Measurements from ENCODE around the gene NKAPL.
A peak's percentile ranks its signal among the peaks of the same experiment; 100 is the strongest.

The NKAPL gene

DNA sequence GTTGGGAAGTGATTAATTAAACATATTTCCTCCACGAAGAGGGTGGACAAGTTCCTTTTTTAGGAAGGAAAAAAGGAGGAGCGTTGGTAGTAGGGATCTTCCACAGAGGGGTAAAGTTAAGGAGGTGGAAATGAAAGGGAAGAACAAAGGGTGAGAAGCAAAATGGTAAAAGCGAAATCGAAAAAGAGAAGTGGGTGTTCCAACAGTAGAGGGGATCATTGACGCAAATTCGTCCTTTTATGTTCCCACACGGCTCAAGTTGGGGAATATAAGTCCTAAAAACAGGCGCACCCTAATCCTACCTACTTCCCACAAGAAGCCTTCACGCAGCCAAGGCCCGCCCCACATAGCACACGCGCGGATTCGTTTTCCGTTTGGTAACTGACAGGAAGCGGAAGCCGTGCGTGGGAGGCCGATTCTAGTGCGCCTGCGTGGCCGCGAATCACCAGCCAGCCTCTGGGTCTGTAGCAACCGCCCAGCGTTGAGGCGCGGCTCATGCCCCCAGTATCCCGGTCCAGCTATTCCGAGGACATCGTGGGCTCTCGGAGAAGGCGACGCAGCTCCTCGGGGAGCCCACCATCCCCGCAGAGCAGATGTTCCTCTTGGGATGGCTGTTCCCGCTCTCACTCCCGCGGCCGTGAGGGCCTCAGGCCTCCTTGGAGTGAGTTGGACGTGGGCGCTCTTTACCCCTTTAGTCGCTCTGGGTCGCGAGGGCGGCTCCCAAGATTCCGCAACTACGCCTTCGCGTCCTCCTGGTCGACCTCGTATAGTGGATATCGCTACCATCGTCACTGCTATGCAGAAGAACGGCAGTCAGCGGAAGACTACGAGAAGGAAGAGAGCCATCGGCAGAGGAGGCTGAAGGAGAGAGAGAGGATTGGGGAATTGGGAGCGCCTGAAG is at the start of gene NKAPL:
Gene NKAPL, plus strand, starts transcription at position 421 of the 901 bp plus-strand sequence. Its CDS starts 75 bp downstream, at position 496.
- DNase-seq (ENCODE audit: low spot score): peak; percentile 28

DNA sequence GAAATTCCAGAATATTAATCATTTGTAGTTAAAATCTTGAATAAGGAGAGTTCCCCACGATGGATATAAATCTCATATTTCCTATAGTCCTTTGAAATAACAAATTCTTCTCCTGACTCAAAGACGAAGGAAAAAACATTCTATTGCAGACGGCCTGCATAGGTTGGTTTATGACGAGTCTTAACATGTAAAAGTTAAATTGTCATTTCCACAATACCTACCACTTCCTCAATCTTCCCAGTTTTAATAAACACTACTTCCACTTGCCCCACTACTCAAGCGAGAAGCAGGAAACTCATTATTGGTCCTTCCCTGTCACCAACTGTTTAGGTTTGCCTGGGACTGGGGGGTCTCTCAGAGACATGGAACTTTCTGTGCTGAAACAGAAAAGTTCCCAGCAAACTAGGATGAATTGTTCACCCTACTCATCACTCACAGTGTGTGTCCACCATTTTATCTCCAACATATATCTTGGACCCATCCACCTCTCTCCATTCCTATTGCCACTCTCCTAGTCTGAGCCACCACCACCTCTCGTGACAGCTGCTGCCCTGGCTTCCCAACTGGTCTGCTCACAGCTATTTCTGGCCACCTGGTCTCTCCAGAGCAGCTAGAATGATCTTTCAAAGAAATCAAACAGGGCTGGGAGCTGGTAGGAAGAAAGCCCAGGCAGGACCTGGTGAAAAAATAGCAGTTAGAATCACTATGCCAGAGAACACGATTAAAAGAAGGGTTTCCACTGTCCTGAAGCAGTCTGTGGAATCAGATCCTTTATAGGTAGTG is 49.2 kb upstream of the NKAPL start:
- DNase-seq (ENCODE audit: low spot score): no peak

DNA sequence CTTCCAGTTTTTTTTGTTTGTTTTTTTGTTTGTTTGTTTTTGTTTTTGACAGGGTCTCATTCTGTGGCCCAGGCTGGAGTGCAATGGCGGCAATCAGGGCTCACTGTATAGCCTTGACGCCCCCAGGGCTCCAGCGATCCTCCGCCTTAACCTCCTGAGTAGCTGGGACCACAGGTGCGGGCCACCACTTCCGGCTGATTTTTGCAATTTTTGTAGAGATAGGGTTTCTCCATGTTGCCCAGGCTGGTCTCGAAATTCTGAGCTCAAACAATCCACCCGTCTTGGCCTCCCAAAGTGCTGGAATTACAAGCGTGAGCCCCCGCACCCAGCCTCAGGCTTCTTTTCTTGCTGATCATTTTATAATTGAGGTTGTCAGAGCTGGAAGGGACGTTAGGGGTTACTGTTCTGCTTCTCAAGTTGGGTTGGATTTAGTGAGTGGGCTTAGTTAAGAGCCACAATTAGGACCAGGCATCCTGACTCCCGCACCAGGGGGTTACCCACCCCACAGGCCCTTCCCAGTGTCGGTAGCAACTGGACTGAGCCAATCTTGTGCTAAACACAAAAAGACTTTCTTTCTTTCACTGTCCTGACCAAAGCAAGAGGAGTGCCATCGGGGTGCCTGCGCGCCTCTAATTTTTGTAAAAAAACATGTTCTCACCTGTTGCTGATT is 47.1 kb upstream of the NKAPL start:
- no peak for DNase-seq (ENCODE audit: low spot score)

DNA sequence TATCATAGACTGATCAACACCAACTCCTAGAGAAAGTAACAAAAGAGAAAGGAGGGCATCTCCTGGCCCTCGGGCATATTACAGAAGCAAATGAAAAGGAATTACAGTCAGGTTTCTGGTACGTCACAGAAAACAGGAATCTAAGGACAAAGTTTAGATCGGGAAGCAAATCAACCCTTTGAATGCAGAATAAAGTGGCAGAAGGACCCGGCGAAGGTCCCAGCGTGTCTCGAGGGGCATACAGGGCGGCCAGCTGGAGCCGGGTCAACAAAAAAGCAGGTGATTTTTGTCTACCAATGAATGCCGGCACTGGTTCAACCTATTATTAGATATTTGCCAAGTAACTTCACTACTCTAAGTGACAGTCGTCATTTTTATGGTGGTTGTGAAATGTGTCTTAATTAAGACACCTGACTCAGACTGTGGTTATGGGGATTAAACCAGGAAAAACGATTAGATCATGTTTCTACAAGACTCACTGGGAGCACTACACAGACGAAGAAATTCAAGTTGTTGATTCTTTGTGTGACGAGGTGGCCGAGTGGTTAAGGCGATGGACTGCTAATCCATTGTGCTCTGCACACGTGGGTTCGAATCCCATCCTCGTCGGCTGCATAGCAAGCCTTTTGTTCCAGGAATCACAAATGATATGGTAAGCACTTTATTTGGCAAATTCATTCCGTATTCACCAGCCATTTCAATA is 46.4 kb upstream of the NKAPL start:
- DNase-seq (ENCODE audit: low spot score): peak; percentile 61

DNA sequence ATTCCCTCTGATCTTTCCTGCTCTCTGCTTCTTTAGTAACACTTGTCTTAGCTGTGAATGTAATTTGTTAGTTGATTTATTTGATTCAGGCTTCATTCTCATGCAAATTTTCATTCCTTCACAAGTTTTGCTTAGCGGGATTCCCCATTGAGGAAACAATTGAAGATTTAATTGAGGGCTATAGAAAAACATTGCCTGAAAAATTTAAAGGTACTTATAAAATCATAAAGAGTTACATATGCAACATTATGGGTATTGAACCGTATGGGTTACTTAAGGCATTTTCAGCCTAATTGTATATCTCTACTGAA is 45.9 kb upstream of the NKAPL start:
- DNase-seq (ENCODE audit: low spot score): no peak

DNA sequence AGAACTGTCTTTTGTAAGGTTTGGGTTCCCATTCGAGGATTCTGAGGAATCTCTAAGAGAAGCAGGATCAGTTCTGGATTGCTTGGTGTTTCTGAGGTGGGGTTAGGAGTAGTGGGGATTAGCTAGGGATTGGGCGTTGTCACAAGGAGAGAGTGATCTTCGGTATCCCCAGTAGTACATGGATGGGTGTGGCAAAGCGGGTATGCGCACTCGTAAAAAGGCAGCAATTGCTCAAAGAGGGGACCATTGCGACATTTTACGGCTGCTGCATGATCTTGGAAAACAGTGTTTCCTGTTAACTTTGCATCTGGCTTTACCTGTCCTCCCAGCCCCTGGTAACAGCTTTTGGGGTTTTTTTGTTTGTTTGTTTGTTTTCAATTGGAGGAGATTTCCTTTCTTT is 43.7 kb upstream of the NKAPL start:
- DNase-seq (ENCODE audit: low spot score): no peak

DNA sequence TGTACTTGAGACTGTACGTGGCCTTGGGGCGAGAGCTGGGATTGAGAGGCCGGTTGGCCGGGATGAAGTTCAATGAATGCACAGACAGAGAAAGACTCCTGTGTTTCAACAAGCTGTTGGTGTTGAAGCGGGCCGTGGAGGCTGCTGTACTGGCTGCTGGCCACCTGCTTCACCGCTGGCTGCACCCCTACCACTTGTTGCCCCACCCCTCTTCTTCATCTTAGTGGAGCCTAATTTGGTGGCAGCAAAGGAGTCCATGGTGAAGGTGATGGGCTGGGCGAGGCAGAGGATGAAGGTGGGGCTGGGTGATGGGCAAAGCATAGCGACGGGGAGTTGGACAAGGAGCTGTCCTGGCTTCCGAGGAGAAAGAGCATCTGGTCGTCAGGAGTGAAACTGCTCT is 41.2 kb upstream of the NKAPL start:
- no peak for DNase-seq (ENCODE audit: low spot score)

DNA sequence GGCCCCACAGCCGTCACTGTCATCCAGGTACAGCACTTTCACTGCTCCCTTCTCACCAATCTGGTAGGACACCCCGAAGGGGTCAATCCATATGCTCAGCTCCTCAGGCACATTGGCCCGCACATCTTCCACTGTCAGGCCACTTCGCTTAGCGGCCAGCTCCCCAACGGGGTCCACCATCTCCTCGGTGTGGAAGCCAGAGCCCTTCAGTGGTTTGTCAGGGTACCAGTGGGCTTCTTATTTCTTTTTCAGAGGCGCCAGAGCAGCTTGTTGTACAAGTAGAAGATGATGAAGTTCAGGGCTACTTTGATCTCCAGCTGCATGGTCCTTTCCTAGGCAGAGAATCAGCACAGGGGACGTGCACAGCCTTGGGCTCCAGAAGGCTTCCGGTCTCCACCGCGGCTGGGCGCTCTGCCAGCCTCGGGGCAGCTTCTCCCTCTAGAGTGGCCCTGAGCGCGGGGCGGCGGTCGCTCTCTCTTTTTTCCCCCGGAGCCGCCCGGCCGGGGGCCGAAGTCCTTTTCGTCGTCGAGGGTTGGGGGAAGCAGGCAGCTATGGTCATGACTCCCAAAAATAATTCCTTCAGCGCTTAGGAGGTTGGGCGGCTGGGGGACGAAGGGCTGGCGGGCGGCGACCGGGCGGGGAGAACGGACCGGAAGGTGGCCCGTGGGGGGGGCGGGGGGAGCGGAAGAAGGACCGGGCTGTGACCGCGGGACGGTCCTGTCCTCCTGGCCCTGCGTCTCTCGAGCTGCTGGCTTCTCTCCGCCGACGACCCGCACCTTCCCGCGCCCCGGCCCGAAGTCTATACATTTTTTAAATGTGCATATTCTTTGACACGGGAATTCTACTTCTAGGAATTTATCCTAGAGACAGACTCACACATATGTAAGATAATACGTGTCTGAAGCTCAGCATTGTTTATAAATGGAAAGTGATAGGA is 40.5 kb upstream of the NKAPL start:
- DNase-seq (ENCODE audit: low spot score): peak; percentile 75

DNA sequence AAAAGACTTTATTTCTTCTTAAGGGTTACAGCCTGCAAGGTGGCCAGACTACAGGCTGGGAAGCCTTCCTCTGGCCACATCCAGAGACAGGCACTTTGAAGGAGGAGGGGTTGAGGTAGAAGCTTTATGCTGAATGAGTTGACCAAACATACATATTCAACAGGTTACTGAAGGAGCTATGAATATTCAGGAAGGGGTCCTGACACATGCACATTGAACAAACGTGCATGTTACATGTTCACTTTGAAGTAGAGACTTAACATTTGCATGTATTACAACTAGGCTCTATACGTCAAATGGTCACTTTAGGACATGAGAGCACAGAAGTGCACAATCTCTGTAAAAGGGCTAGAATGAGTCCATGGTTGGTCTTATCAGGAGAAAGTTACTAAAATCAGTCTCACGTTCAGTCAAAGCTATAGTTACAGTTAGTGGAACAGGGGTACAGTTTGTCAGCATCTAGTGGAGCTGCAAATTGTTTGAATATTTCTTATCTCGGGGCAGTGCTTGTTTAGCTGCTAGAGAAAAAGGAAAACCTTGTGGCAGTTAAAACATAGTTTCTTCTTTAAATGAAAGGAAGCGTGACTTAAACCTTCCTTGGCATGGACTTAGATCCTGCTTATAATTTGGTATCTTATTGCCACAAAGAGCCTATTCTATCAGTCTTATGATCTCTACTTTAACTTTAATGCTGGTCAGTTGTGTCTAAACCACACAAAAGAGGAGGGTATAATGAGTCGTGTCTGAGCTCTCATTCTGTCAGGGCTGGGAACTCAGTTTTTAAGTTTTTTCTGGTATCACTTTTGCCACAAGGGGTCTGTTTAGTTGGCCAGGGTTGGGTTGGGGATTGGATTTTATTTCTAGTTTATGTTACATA is 38.6 kb upstream of the NKAPL start:
- DNase-seq (ENCODE audit: low spot score): no peak

DNA sequence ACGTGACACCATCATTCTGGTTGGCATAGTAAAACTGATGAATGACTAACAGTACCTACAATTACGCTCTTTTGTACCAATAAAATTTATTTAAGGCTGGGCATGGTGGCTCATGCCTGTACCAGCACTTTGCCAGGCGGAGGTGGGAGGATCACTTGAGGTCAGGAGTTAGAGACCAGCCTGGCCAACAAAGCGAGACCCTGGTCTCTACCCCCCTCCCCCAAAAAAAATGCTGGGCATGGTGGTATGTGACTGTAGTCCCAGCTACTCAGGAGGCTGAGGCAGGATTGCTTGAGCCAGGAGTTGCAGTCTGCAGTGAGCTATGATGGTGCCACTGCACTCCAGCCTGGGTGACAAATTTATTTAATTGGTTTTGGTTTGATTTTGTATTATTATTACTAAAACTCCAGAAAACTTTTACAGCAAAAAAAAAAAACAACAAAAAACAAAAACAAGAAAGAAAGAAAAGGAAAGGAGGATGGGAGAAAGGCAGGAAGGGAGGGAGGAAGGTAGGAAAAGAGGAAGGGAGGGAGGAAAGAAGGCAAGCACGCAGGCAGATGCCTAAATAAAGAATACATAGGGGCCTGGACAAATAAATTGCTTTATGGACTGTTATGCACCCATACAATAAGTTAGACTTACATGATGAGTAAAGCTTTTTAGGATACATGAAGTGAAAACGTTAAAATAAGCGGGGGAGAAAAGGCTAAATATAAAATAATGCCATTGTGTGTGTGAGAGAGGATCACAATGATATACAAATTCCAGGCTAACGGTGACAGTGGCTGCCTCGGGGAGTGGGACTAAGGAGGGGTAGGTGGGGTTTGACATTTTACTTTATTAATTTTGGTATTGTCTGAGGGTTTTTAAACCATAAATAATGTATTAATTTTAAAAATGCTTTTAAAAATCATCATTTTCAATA is 34.7 kb upstream of the NKAPL start:
- DNase-seq (ENCODE audit: low spot score): no peak

DNA sequence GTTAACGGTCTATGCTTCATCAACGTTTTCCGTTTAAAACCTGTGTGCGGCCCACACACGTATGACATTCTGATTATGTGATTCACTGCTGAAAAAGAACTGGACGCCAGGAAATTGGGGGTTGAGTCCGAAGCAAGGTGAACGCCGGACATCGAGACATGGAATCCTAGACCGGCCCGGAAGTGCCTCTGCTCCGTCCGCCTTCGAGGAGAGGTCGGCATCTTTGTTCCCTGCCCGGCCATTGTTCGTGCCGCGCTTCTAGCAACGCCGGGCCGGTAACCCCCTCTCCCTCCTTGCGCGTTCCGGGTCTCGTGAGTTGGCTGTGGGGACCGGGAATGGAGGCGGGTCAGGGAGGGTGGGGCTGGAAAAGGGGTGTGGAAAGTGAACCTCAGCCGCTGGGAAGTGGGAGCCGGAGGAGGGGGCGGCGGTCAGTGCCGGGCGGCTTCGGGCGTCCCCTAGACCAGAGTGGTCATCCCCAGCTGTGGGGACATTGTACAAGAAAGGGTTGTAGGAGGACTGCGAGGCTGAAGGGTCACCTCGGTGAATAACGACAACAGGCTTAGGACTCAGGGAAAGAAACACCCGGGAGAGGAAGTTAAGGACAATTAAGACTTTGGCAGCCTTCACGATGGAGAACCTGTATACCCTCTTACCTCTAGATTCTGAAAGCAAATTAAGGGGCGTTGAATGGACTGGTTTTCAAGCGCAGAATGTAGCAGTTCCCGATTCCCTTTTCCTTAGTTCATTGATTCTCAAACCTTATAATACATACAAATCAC is 33.9 kb upstream of the NKAPL start, which contains the start of gene ZSCAN9:
Gene ZSCAN9, plus strand, starts transcription at position 220 of the 779 bp plus-strand sequence. CDS start 1,810 bp downstream, outside the sequence.
- peak; percentile 31 for DNase-seq (ENCODE audit: low spot score)

DNA sequence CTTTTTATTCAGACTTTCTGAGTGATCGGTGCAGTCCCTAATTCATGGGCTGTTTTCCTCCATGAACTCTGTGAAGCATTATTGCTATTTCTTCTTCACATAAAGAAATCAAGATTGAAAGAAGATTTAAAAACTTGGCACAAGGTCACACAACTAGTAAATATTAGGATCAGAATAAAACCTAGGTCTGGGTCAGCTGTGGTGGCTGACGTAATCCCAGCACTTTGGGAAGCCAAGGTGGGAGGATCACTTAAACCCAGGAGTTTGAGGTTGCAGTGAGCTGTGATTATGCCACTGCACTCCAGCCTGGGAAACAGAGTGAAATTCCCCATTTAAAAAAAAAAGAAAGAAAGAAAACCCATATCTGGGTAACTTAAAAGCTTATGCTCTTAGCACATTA is 32.6 kb upstream of the NKAPL start:
- no peak for DNase-seq (ENCODE audit: low spot score)

DNA sequence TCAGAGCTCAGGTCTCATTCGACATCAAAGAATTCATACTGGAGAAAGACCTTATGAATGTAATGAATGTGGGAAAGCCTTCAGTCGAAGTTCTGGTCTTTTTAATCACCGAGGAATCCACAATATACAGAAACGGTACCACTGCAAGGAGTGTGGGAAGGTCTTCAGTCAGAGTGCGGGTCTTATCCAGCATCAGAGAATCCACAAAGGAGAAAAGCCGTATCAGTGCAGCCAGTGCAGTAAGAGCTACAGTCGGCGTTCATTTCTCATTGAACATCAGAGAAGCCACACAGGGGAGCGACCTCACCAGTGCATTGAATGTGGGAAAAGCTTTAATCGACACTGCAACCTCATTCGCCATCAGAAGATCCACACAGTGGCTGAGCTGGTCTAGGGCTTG is 26.3 kb upstream of the NKAPL start:
- no peak for DNase-seq (ENCODE audit: low spot score)

DNA sequence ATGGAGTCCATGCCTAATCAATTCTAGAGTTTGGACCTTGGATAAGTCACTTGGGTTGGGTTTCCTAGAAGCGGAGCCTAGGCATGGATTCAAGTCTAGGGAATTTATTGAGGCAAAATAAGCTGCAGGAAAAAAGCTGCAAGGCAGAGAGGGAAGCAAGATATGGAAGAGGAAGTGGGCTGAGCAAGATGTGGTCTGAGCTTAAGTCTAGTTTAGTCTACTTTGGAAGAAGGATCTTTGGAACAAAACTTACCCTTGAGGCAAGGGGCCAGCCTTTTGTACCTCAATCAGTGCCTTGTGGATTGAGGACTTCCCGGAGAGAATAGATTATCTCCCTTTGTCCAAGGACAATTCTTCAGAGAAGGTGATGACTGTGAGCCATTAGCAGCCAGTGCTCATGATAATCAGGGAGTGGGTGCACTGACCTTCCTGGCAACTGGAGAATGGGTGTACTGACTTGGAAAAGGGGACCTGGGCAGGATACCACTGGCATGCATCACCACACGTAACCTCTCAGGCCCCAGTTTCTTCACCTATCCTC is 23.1 kb upstream of the NKAPL start:
- no peak for DNase-seq (ENCODE audit: low spot score)

DNA sequence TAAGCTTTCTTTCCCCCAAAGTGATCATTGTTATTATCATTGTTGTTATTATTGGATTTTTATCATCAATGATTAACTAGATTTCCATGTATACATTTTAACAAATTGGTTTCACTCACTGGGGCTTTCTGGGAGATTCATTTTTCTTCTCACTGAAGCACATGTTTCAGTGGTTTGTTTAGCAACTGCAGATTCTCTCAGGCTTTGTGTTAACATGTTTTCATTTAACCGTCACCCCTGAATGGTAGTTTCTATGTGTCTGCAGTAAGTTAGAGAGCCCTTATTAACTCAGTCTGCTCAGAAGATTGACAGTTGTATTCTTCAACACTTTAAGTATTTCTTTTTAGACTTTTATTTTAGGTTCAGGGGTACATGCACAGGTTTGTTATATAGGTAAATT is 19.5 kb upstream of the NKAPL start:
- no peak for DNase-seq (ENCODE audit: low spot score)

DNA sequence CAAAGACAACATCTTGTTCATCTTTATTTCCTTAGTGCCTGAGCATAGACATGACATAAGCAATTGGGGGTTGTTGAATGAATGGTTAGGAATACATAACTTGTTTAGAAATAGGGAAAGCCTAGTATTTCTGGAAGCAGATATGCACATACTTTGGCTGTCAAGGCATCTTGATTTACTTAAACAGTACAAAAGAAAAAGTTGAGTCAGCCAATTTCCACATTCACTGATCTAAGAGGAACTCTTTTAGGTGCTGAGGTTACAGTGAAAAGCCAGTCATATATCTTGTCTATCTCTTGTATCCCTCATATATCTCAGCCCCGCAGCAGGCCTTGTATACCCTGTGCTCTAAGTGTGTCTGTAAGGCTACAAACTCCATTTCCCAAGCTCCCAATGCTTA is 18.6 kb upstream of the NKAPL start:
- no peak for DNase-seq (ENCODE audit: low spot score)

DNA sequence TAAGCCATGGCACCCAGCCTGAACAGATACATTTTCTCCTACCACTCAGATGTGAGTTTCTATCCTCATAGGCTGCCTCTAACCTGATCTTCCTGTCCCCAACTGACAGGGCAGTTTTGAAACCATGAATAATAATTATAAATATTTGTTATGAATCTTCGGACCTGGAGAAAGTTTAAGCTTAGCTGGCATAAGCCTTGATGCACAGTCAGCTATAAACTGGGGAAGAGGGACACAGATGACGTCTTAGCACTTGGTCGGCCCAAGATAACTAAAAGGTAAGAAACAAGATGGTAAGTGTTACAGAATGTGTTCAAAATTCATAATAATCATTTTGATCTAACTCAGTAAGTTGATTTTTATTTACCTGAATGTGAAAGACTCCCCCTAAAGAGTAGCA is 15.2 kb upstream of the NKAPL start:
- DNase-seq (ENCODE audit: low spot score): no peak
